ENCODE data around the gene HBG1. TPM values are rescaled to one million over a fixed set of nuclear protein-coding genes. Genes with fewer than 3 reads are reported as not detected.
"Not testable (repeated sequence)": the region's sequence is repeated elsewhere in the genome, so short reads cannot be mapped to it uniquely, and the experiment has no call there.

Gene HBG1
- total RNA-seq (not detected), polyA plus RNA-seq (ENCODE audit: insufficient read length in 6 of 6) (1,000 to 10,000 TPM in 3 of 6 donors, 10 to 100 TPM in 1, 1 to 10 TPM in 2; 3.5 to 2,797 (median 512) TPM)
- long read RNA-seq, donor 1, transcript HBG1-202 (3 exons, 369 nt): minor isoform, 10 of 27,241 reads
- long read RNA-seq, donor 1, transcript HBG1-203 (2 exons, 1,464 nt): minor isoform, 413 of 27,241 reads
- long read RNA-seq, donor 1, transcript HBG1-201 (3 exons, 779 nt): major isoform, 16,771 of 27,241 reads
- long read RNA-seq, donor 1, partial matches to known transcripts: 9,413 of 27,241 reads
- long read RNA-seq, donor 1, other reads (novel, unspliced or antisense): 634 of 27,241 reads
- long read RNA-seq, donor 2, transcript HBG1-203 (2 exons, 1,464 nt): minor isoform, 61 of 3,835 reads
- long read RNA-seq, donor 2, transcript HBG1-201 (3 exons, 779 nt): major isoform, 1,917 of 3,835 reads
- long read RNA-seq, donor 2, partial matches to known transcripts: 1,609 of 3,835 reads
- long read RNA-seq, donor 2, other reads (novel, unspliced or antisense): 247 of 3,835 reads
- long read RNA-seq, donor 3, transcript HBG1-201 (3 exons, 779 nt): major isoform, 509 of 936 reads
- long read RNA-seq, donor 3, transcript HBG1-203 (2 exons, 1,464 nt): minor isoform, 6 of 936 reads
- long read RNA-seq, donor 3, partial matches to known transcripts: 395 of 936 reads
- long read RNA-seq, donor 3, other reads (novel, unspliced or antisense): 26 of 936 reads
- long read RNA-seq, donor 4: 0 reads
- long read RNA-seq, donor 5, transcript HBG1-203 (2 exons, 1,464 nt): minor isoform, 26 of 1,996 reads
- long read RNA-seq, donor 5, transcript HBG1-201 (3 exons, 779 nt): major isoform, 1,266 of 1,996 reads
- long read RNA-seq, donor 5, partial matches to known transcripts: 673 of 1,996 reads
- long read RNA-seq, donor 5, other reads (novel, unspliced or antisense): 31 of 1,996 reads
- long read RNA-seq, donor 6, transcript HBG1-203 (2 exons, 1,464 nt): minor isoform, 54 of 4,786 reads
- long read RNA-seq, donor 6, transcript HBG1-201 (3 exons, 779 nt): major isoform, 2,420 of 4,786 reads
- long read RNA-seq, donor 6, partial matches to known transcripts: 2,155 of 4,786 reads
- long read RNA-seq, donor 6, other reads (novel, unspliced or antisense): 153 of 4,786 reads
- long read RNA-seq, donor 7, transcript HBG1-201 (3 exons, 779 nt): major isoform, 305 of 663 reads
- long read RNA-seq, donor 7, partial matches to known transcripts: 354 of 663 reads
- long read RNA-seq, donor 7, other reads (novel, unspliced or antisense): 0 of 663 reads
- long read RNA-seq, donor 8, transcript HBG1-201 (3 exons, 779 nt): major isoform, 332 of 764 reads
- long read RNA-seq, donor 8, transcript HBG1-203 (2 exons, 1,464 nt): minor isoform, 7 of 764 reads
- long read RNA-seq, donor 8, partial matches to known transcripts: 420 of 764 reads
- long read RNA-seq, donor 8, other reads (novel, unspliced or antisense): 5 of 764 reads
- long read RNA-seq, donor 9, partial matches to known transcripts: 18 of 21 reads
- long read RNA-seq, donor 9, other reads (novel, unspliced or antisense): 0 of 21 reads
- long read RNA-seq, donor 10: 0 reads
- long read RNA-seq, donor 11, transcript HBG1-201 (3 exons, 779 nt): major isoform, 426 of 775 reads
- long read RNA-seq, donor 11, transcript HBG1-203 (2 exons, 1,464 nt): minor isoform, 5 of 775 reads
- long read RNA-seq, donor 11, partial matches to known transcripts: 327 of 775 reads
- long read RNA-seq, donor 11, other reads (novel, unspliced or antisense): 17 of 775 reads
- long read RNA-seq, donor 12, transcript HBG1-203 (2 exons, 1,464 nt): minor isoform, 35 of 3,452 reads
- long read RNA-seq, donor 12, transcript HBG1-201 (3 exons, 779 nt): major isoform, 1,947 of 3,452 reads
- long read RNA-seq, donor 12, partial matches to known transcripts: 1,368 of 3,452 reads
- long read RNA-seq, donor 12, other reads (novel, unspliced or antisense): 99 of 3,452 reads

DNA sequence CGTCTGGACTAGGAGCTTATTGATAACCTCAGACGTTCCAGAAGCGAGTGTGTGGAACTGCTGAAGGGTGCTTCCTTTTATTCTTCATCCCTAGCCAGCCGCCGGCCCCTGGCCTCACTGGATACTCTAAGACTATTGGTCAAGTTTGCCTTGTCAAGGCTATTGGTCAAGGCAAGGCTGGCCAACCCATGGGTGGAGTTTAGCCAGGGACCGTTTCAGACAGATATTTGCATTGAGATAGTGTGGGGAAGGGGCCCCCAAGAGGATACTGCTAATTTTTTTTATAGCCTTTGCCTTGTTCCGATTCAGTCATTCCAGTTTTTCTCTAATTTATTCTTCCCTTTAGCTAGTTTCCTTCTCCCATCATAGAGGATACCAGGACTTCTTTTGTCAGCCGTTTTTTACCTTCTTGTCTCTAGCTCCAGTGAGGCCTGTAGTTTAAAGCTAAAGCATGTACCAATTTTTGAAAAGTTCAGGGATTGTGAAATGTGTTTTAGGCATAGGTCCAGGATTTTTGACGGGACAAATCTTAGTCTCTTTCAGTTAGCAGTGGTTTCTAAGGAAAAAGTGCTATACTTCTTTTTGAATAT lies at the start of gene HBG1:
Gene HBG1 (minus strand): TSS at position 51 of the 590 bp plus-strand sequence. CDS start 53 bp downstream, outside the sequence.
- H3K9me3 ChIP-seq; H3K4me3 ChIP-seq; H3K4me1 ChIP-seq; H3K27ac ChIP-seq; H3K27me3 ChIP-seq; H3K36me3 ChIP-seq; ATAC-seq; intact Hi-C loops (cut with DNase I): not testable (repeated sequence)
- DNase-seq: peak in 1 of 4 donors; percentile 25

DNA sequence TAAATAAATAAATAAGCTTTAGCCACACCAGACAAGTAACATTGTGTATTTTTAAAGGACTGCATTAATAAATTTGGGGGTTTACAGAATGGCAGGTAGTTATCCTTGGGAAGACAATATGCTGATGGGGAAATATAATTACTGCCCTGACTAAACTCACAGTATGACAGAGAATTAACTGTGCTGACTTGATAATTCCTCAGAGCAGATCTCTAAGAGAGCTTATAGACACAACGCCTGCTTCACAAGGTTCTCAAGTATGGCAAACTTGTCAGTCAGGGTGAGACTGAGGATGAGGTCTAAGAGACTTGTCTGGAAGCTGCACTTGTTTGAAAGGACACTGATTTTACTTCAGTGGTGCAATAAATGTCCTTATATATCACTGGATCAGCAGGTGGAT lies 48.8 kb upstream of the HBG1 start:
- TF ChIP-seq, protein P1, sequence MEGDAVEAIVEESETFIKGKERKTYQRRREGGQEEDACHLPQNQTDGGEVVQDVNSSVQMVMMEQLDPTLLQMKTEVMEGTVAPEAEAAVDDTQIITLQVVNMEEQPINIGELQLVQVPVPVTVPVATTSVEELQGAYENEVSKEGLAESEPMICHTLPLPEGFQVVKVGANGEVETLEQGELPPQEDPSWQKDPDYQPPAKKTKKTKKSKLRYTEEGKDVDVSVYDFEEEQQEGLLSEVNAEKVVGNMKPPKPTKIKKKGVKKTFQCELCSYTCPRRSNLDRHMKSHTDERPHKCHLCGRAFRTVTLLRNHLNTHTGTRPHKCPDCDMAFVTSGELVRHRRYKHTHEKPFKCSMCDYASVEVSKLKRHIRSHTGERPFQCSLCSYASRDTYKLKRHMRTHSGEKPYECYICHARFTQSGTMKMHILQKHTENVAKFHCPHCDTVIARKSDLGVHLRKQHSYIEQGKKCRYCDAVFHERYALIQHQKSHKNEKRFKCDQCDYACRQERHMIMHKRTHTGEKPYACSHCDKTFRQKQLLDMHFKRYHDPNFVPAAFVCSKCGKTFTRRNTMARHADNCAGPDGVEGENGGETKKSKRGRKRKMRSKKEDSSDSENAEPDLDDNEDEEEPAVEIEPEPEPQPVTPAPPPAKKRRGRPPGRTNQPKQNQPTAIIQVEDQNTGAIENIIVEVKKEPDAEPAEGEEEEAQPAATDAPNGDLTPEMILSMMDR (IDR thresholded peaks at IDR 0.05): no peak
- intact Hi-C loops (cut with DNase I): no loop called here
- Histone ChIP-seq H3K27me3 (no peaks in the 10 kb centered on the region), H3K27ac (no peak overlapping the region), H3K9me3 (no peaks in the 10 kb centered on the region), H3K4me3 (no peak overlapping the region), H3K4me1 (no peaks in the 10 kb centered on the region), H3K36me3 (no peaks in the 10 kb centered on the region)
- DNase-seq: no peak
- ATAC-seq: no peak

DNA sequence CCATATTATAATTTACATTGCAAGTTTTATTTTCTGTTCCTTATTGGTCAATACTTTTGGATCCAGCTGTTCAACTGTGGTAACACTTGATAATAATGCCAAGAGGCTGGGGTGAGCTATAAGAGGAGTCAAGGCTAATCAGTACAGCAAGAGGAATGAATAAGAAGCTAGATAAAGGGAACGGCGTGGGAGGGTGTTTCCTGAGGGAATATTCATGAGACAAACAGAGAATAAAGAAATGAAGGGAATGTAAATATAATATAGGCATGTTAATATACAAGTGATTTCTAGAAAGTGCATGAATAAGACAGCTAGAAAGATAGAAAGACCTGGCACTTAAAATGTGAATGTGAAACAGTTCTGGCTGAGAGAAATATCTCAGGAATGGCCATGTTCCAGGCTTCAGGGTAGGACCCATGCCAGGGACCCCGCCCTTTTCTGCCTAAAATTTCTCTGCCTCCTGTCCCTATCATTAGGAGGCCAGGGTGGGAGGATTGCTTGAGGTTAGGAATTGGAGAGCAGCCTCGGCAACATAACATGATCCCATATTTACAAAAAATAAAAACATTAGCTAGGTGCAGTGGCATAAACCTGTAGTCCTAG lies 48.2 kb upstream of the HBG1 start:
- no peak for ATAC-seq
- Histone ChIP-seq H3K4me1 (no peaks in the 10 kb centered on the region), H3K27ac (no peak overlapping the region), H3K27me3 (no peaks in the 10 kb centered on the region), H3K9me3 (no peaks in the 10 kb centered on the region), H3K36me3 (no peaks in the 10 kb centered on the region), H3K4me3 (no peak overlapping the region)
- DNase-seq: peak in 1 of 4 donors; percentile 10
- TF ChIP-seq, protein P1 (IDR thresholded peaks at IDR 0.05): no peak
- intact Hi-C loops (cut with DNase I): no loop called here

DNA sequence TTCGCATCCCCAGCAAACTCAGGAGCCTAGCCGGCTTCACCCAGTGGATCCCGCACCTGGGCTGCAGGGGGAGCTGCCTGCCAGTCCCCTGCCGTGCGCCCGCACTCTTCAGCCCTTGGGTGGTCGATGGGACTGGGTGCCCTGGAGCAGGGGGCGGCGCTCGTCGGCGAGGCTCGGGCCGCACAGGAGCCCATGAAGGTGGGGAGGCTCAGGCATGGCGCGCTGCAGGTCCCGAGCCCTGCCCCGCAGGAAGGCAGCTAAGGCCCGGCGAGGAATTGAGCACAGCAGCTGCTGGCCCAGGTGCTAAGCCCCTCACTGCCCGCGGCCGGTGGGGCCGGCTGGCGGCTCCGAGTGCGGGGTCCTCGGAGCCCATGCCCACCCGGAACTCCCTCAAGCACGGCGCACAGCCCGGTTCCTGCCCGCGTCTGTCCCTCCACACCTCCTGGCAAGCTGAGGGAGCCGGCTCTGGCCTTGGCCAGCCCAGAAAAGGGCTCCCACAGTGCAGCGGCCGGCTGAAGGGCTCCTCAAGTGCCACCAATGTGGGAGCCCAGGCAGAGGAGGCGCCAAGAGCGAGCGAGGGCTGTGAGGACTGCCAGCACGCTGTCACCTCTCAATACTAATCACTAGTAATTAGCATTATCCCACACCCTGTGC lies 44.8 kb upstream of the HBG1 start:
- H3K27ac ChIP-seq; H3K9me3 ChIP-seq; intact Hi-C loops (cut with DNase I); ATAC-seq; H3K27me3 ChIP-seq; H3K36me3 ChIP-seq; H3K4me1 ChIP-seq; H3K4me3 ChIP-seq: not testable (repeated sequence)
- DNase-seq: peak in 1 of 4 donors; percentile 71

All from left lung (tissue), 14 donors.